ENCODE results near the gene HOXA6.

Gene HOXA6

GRCh38 chr7:27183682-27184336, 36.2 kb upstream of the HOXA6 start:
- H3K4me3 ChIP-seq (ENCODE audit: low read length) = peak overlapping the region; percentile 79
- no peak for TF ChIP-seq CTCF (conservative IDR thresholded peaks at IDR 0.05; ENCODE audit: low read length)
- no peak for DNase-seq (ENCODE audit: low read depth)

DNA sequence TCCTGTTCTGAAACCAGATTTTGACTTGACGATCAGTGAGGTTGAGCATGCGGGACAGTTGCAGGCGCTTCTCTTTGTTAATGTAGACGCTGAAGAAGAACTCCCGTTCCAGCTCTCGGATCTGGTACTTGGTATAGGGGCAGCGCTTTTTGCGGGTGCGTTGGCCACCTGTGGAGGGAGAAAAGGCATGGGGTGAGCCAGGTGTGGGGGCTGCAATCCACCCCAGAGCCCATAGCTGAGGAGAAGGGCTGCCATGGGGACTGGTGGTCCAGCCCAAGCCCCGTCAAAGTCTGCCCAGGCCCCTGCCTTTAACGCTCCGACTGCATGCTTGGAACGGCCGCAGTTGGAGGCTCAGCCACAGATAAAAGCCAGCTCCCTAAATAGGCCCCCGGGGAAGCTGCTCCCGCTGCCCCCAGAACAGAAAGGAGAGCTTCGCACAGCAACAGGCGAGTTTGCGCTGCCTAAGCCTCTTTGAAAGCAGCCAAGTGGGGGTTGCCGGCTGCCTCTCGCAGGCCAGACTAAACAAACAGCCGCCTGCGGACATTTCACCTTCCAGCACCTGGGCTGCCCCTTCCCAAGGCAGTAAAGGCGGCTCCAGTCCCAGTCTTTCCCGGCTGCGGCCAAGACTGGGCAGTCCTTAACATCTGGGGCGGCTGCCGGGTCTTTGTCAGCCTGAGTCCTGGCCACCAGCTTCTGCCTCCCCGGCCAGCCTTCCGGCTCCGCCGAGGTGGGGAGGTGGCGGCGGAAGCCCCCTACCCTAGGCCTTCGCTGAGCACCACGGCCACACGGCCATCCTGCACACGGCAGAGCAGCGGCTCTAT, 35.5 kb upstream of the HOXA6 start:
- no peak for TF ChIP-seq CTCF (conservative IDR thresholded peaks at IDR 0.05; ENCODE audit: low read length)
- DNase-seq (ENCODE audit: low read depth) = no peak
- H3K4me3 ChIP-seq (ENCODE audit: low read length) = peak overlapping the region; percentile 79

DNA sequence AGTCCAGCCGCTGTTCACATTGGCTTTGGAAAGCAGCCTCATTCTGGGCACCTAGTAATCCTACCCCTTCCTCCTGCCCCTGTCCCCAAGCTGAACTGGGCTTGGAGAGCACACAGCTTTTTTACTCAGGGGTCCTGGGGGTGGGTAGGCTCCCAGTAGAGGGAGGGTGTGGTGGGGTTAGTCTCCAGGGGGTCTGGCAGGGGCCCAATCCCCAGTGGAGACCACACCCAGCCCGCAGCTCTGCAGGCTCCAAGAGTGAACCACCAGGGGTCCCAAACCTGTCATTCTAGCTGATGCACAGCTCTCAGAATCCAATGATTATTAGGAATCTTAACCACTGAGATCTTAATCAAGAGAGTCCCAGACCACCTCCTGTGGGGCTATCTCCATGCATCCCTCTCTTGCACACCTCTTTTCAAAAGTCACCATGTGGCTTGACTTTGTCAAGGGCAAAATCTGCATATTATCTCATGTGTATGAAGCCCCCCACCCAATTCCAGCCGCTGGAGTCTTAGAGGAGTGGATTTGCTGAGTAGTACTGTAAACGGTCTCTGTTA, 34.8 kb upstream of the HOXA6 start:
- peak overlapping the region; percentile 79 for H3K4me3 ChIP-seq (ENCODE audit: low read length)
- DNase-seq (ENCODE audit: low read depth) = no peak
- no peak for TF ChIP-seq CTCF (conservative IDR thresholded peaks at IDR 0.05; ENCODE audit: low read length)

- peak overlapping the region; percentile 79 for H3K4me3 ChIP-seq (ENCODE audit: low read length)
- no peak for TF ChIP-seq CTCF (conservative IDR thresholded peaks at IDR 0.05; ENCODE audit: low read length)
- no peak for DNase-seq (ENCODE audit: low read depth)
Observed at GRCh38 chr7:27181795-27182275, 34.3 kb upstream of the HOXA6 start.

- no peak for DNase-seq (ENCODE audit: low read depth)
- peak overlapping the region; percentile 87 for H3K4me3 ChIP-seq (ENCODE audit: low read length)
- TF ChIP-seq CTCF (conservative IDR thresholded peaks at IDR 0.05; ENCODE audit: low read length) = no peak
Observed at GRCh38 chr7:27180431-27181420, 33.2 kb upstream of the HOXA6 start.

- peak overlapping the region; percentile 87 for H3K4me3 ChIP-seq (ENCODE audit: low read length)
- peak; percentile 82 for DNase-seq (ENCODE audit: low read depth)
- TF ChIP-seq CTCF (conservative IDR thresholded peaks at IDR 0.05; ENCODE audit: low read length) = peak; percentile 73
Observed at GRCh38 chr7:27179503-27180430, 32.2 kb upstream of the HOXA6 start.
